ENCODE measurements around the gene DBN1. TPM values are rescaled to one million over a fixed set of nuclear protein-coding genes. Genes with fewer than 3 reads are reported as not detected.

DBN1 gene
- total and polyA plus RNA-seq, 9 of the 15 experiments (the other 6 are each of a cell fraction or from before 2014, with no cell fraction given) = 0.25 to 87.2 (median 27.9) TPM

GRCh38 chr5:177426566-177427210 lies 46.7 kb downstream of the DBN1 start, which contains the start of gene GRK6 (continued):
- TF ChIP-seq HNRNPK (IDR thresholded peaks at IDR 0.05; ENCODE audit: low read depth, low read length, poor library complexity, severe bottlenecking) (no peak), RBM25 (IDR thresholded peaks at IDR 0.05; ENCODE audit: low read depth, low read length, severe bottlenecking) (no peak), ZNF644 (tag; IDR thresholded peaks at IDR 0.05; ENCODE audit: low read depth) (no peak), ARID2 (IDR thresholded peaks at IDR 0.05) (no peak), DMBX1 (CRISPR knock-in tag; IDR thresholded peaks at IDR 0.05; ENCODE audit: borderline replicate concordance) (no peak), ZBTB33 (CRISPR knock-in tag; IDR thresholded peaks at IDR 0.05) (peak; percentile 57; the same call in 1 of the 2 replicates), TGIF2 (CRISPR knock-in tag; IDR thresholded peaks at IDR 0.05) (no peak), CLOCK (CRISPR knock-in tag; IDR thresholded peaks at IDR 0.05; ENCODE audit: borderline replicate concordance) (no peak), YBX1 (IDR thresholded peaks at IDR 0.05) (no peak), MTF1 (CRISPR knock-in tag; IDR thresholded peaks at IDR 0.05; ENCODE audit: borderline replicate concordance) (no peak), ZNF785 (CRISPR knock-in tag; IDR thresholded peaks at IDR 0.05) (no peak), E2F3 (CRISPR knock-in tag; IDR thresholded peaks at IDR 0.05) (no peak), ZC3H8 (IDR thresholded peaks at IDR 0.05) (no peak), HSF4 (CRISPR knock-in tag; IDR thresholded peaks at IDR 0.05; ENCODE audit: borderline replicate concordance) (no peak), ZNF121 (CRISPR knock-in tag; conservative IDR thresholded peaks at IDR 0.05) (no peak), MBD2 (IDR thresholded peaks at IDR 0.05; ENCODE audit: borderline replicate concordance, low read depth) (0 out of 2 replicates have a peak, but pooled peaks have one; percentile 55), FOXK2 (conservative IDR thresholded peaks at IDR 0.05 in 1 of 2, IDR thresholded peaks at IDR 0.05 in 1 of 2; ENCODE audit: low read depth in 2 of 2) (peak; percentile 44 to 56; a peak in 2 of 4 replicates), THAP12 (CRISPR knock-in tag; IDR thresholded peaks at IDR 0.05) (no peak), ZNF239 (CRISPR knock-in tag; IDR thresholded peaks at IDR 0.05) (no peak), PHB (CRISPR knock-in tag; IDR thresholded peaks at IDR 0.05) (0 out of 2 replicates have a peak, but pooled peaks have one; percentile 40), SMARCC2 (IDR thresholded peaks at IDR 0.05; ENCODE audit: low read depth) (no peak), ZFPM2 (CRISPR knock-in tag; IDR thresholded peaks at IDR 0.05) (no peak), FOXJ3 (CRISPR knock-in tag; IDR thresholded peaks at IDR 0.05) (no peak)

Data from K562 (cell line).